ENCODE data around the gene CHD6. TPM values are rescaled to one million over a fixed set of nuclear protein-coding genes. Genes with fewer than 3 reads are reported as not detected.
A peak's percentile ranks its signal among the peaks of the same experiment; 100 is the strongest.

The CHD6 gene
- total RNA-seq, 1 experiment from 2014 or later: 27.2 TPM

DNA sequence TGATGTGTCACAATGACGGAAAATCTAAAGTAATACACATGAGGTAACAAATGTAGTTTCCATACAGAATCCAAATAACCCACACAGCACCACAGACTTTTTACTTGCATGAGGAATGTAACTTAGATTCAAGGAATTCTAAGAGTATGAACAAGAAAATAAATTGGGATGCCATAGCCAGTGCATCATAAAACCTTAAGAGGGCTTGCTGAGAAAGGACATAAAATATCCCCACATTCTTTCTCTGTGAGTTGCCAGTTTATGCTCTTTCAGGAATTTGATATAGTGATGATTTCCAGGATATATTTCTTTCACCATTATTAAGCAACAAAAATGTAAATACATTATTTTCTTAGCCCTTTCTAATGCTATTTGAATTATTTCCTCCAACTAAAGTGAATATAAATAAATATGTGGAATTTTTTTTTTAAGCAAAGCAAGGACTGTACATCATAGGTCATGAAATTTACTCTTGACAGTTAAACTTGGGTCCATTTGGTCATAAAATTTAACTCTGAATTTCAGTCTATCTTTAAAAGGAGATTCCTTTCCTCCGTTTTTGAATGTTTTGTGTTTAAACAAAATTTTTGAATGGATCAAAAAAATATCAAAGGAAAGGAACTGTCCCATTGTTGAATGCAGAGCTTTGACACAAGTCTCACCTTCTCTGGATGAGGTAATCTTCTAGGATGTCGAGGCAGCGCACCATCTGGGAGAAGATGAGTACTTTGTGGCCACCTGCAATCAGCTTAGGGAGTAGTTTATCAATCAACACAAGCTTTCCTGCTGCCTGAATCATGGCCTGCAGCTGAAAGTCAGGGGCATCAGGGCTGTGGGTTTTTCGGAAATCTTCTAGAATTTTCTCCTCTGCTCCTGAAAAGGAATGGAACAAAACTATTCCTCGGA is 135.3 kb downstream of the CHD6 start:
- no peaks in the 10 kb centered on the region for H3K27me3 Mint-ChIP-seq (ENCODE audit: insufficient read depth, unreplicated experiment)
- no TSS peak for BruUV-seq (replicated peaks)
- H3K36me3 Mint-ChIP-seq (ENCODE audit: insufficient read depth, unreplicated experiment): peaks cover 62% of the 10 kb centered on the region
- intact Hi-C loops (cut with micrococcal nuclease): no loop called here
- no peak overlapping the region for H3K4me3 Mint-ChIP-seq (ENCODE audit: unreplicated experiment)
- H3K4me1 Mint-ChIP-seq (ENCODE audit: insufficient read depth, unreplicated experiment): no peaks in the 10 kb centered on the region
- no peaks in the 10 kb centered on the region for H3K9me3 Mint-ChIP-seq (ENCODE audit: unreplicated experiment)
- DNase-seq (ENCODE audit: unreplicated experiment): peak; percentile 6
- no peak overlapping the region for H3K27ac Mint-ChIP-seq (ENCODE audit: low read depth, unreplicated experiment)
- TF ChIP-seq CTCF (IDR thresholded peaks at IDR 0.05; ENCODE audit: unreplicated experiment): no peak
- ChIA-PET CTCF (no interaction called here), POLR2A (no interaction called here)

DNA sequence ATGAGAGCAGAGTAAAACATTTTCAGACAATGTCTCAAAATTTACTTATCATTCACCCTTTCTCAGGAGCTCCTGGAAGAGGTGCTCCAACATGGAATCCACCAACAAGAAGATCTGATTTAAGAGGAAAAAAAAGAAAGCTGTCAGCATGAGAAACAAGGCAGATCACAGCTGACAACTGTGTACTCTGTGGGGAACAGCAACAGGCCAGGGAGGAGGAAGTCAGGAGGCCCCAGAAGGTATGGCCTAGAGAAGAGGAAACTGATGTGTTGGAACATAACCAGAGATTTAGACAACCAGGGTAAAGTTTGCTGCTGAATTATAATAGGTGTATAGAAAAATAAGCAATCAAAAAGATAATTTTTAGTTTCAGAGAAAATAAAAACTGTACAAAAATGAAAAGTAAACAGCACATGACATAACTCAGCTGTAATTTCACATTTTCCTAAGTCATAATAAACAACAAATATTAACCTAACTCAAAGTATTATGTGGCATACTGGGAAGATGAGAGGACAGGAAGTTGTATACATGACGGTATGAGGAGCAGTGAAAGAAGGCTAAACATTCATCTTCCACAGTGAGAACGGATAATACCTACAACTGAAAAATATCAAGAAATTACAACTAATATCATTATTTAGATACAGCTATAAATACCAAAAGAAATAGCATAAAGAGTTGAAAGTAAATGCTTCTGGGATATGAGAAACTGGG is 138.0 kb downstream of the CHD6 start:
- CTCF ChIA-PET: interaction anchor here (0.6 to 1.0 kb wide), 4 partner anchors 217 to 1949 kb away, joined by 3 read pairs; no protein-coding TSS in a partner anchor
- Mint-ChIP-seq H3K27ac (ENCODE audit: low read depth, unreplicated experiment) (no peak overlapping the region), H3K27me3 (ENCODE audit: insufficient read depth, unreplicated experiment) (no peaks in the 10 kb centered on the region), H3K9me3 (ENCODE audit: unreplicated experiment) (no peaks in the 10 kb centered on the region), H3K4me3 (ENCODE audit: unreplicated experiment) (no peak overlapping the region), H3K4me1 (ENCODE audit: insufficient read depth, unreplicated experiment) (peaks cover 16% of the 10 kb centered on the region), H3K36me3 (ENCODE audit: insufficient read depth, unreplicated experiment) (peaks cover 42% of the 10 kb centered on the region)
- POLR2A ChIA-PET: interaction anchor here (1.0 to 1.2 kb wide), 2 partner anchors 23 to 138 kb away, joined by 3 read pairs; partner anchors contain the start of gene CHD6
- TF ChIP-seq CTCF (IDR thresholded peaks at IDR 0.05; ENCODE audit: unreplicated experiment): no peak
- no TSS peak for BruUV-seq (replicated peaks)
- no peak for DNase-seq (ENCODE audit: unreplicated experiment)
- intact Hi-C loops (cut with micrococcal nuclease): no loop called here

- no peak for DNase-seq (ENCODE audit: unreplicated experiment)
- intact Hi-C loops (cut with micrococcal nuclease): no loop called here
- CTCF ChIA-PET: interaction anchor here (0.6 to 0.9 kb wide), 3 partner anchors 12 to 255 kb away, joined by 3 to 6 read pairs (median 3); no protein-coding TSS in a partner anchor
- peaks cover 34% of the 10 kb centered on the region for H3K36me3 Mint-ChIP-seq (ENCODE audit: insufficient read depth, unreplicated experiment)
- no peaks in the 10 kb centered on the region for H3K9me3 Mint-ChIP-seq (ENCODE audit: unreplicated experiment)
- no peak overlapping the region for H3K4me3 Mint-ChIP-seq (ENCODE audit: unreplicated experiment)
- no peak overlapping the region for H3K27ac Mint-ChIP-seq (ENCODE audit: low read depth, unreplicated experiment)
- BruUV-seq (replicated peaks): no TSS peak
- H3K27me3 Mint-ChIP-seq (ENCODE audit: insufficient read depth, unreplicated experiment): no peaks in the 10 kb centered on the region
- TF ChIP-seq CTCF (IDR thresholded peaks at IDR 0.05; ENCODE audit: unreplicated experiment): no peak
- POLR2A ChIA-PET: interaction anchor here (0.7 to 1.0 kb wide), 2 partner anchors 8 to 139 kb away, joined by 3 read pairs; partner anchors contain the start of gene CHD6
- H3K4me1 Mint-ChIP-seq (ENCODE audit: insufficient read depth, unreplicated experiment): peaks cover 17% of the 10 kb centered on the region
These were observed 139.1 kb downstream of the CHD6 start for GRCh38 chr20:41479113-41479512.

DNA sequence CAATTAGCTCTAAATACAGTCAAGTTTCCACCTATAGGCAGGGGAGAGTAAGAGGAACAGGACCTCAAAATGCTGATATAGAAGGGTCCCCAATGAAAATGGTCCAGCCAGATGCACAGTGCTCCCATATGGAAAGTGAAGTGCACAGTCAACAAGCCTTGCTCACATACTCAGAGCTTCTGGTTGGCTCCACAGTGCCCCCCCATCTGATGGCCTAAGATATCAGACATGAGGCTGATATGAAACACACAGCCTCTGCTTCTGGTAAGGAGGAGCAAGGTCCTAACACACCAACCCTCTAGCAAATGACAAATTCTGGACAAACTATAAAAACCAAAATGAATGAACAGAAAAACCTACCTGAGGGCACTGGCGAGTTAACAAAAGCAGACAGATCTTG is 140.2 kb downstream of the CHD6 start:
- CTCF ChIA-PET: interaction anchor here (0.6 to 1.0 kb wide), 3 partner anchors 27 to 397 kb away, joined by 3 to 4 read pairs (median 3); no protein-coding TSS in a partner anchor
- Mint-ChIP-seq H3K4me3 (ENCODE audit: unreplicated experiment) (no peak overlapping the region), H3K9me3 (ENCODE audit: unreplicated experiment) (no peaks in the 10 kb centered on the region), H3K27me3 (ENCODE audit: insufficient read depth, unreplicated experiment) (no peaks in the 10 kb centered on the region), H3K36me3 (ENCODE audit: insufficient read depth, unreplicated experiment) (peaks cover 23% of the 10 kb centered on the region), H3K4me1 (ENCODE audit: insufficient read depth, unreplicated experiment) (peaks cover 17% of the 10 kb centered on the region), H3K27ac (ENCODE audit: low read depth, unreplicated experiment) (peak overlapping the region; percentile 17)
- POLR2A ChIA-PET: no interaction called here
- no peak for DNase-seq (ENCODE audit: unreplicated experiment)
- intact Hi-C loops (cut with micrococcal nuclease): no loop called here
- no TSS peak for BruUV-seq (replicated peaks)
- no peak for TF ChIP-seq CTCF (IDR thresholded peaks at IDR 0.05; ENCODE audit: unreplicated experiment)

Measured in MCF 10A (cell line).